T-helper 9 cell (primary cell): ENCODE data around the gene SMPD3.
"Not testable (repeated sequence)": the region's sequence is repeated elsewhere in the genome, so short reads cannot be mapped to it uniquely, and the experiment has no call there.

Experiments used
- DNase-seq: peaks from one replicate; pipeline ENCODE4 v3.0.0-alpha.2; 2020
- total RNA-seq, 2 donors: gene quantifications; one replicate each; lab custom pipeline; 2026; lab: John Stamatoyannopoulos, UW

The SMPD3 gene
- total RNA-seq = 0.98 to 1.2 reads per million in 2 donors

- DNase-seq = peak; percentile 94
Measured at GRCh38 chr16:68448360-68448970, at the start of gene SMPD3. TSS of gene SMPD3 (minus strand) at chr16:68448508. CDS start at chr16:68372181, 76,327 bp downstream.

- no peak for DNase-seq
Measured at GRCh38 chr16:68496689-68497088, 48.4 kb upstream of the SMPD3 start.

GRCh38 chr16:68494261-68494660 is 46.0 kb upstream of the SMPD3 start:
- not testable (repeated sequence) for DNase-seq

- no peak for DNase-seq
Measured at GRCh38 chr16:68493412-68494070, 45.2 kb upstream of the SMPD3 start.

GRCh38 chr16:68492543-68493411 is 44.5 kb upstream of the SMPD3 start:
- DNase-seq = no peak

GRCh38 chr16:68492151-68492542 is 43.8 kb upstream of the SMPD3 start:
- no peak for DNase-seq

- no peak for DNase-seq
Measured at GRCh38 chr16:68491576-68491950, 43.3 kb upstream of the SMPD3 start.

GRCh38 chr16:68490829-68491575 is 42.7 kb upstream of the SMPD3 start:
- DNase-seq = no peak

- DNase-seq = no peak
Measured at GRCh38 chr16:68490358-68490757, 42.0 kb upstream of the SMPD3 start.

- DNase-seq = no peak
Measured at GRCh38 chr16:68488554-68488953, 40.2 kb upstream of the SMPD3 start.

GRCh38 chr16:68487669-68488068 is 39.4 kb upstream of the SMPD3 start:
- no peak for DNase-seq

- DNase-seq = no peak
Measured at GRCh38 chr16:68487203-68487514, 38.9 kb upstream of the SMPD3 start.

GRCh38 chr16:68486502-68487202 is 38.3 kb upstream of the SMPD3 start:
- no peak for DNase-seq

- no peak for DNase-seq
Measured at GRCh38 chr16:68481636-68482035, 33.3 kb upstream of the SMPD3 start.

GRCh38 chr16:68480084-68480995 is 32.0 kb upstream of the SMPD3 start:
- no peak for DNase-seq

- no peak for DNase-seq
Measured at GRCh38 chr16:68479271-68479670, 31.0 kb upstream of the SMPD3 start.

- no peak for DNase-seq
Measured at GRCh38 chr16:68478526-68479250, 30.4 kb upstream of the SMPD3 start.

GRCh38 chr16:68475071-68475470 is 26.8 kb upstream of the SMPD3 start:
- no peak for DNase-seq

GRCh38 chr16:68473358-68474070 is 25.2 kb upstream of the SMPD3 start:
- DNase-seq = no peak

- DNase-seq = no peak
Measured at GRCh38 chr16:68472581-68472980, 24.3 kb upstream of the SMPD3 start.
